ENCODE results near the gene DAB2.

DNA sequence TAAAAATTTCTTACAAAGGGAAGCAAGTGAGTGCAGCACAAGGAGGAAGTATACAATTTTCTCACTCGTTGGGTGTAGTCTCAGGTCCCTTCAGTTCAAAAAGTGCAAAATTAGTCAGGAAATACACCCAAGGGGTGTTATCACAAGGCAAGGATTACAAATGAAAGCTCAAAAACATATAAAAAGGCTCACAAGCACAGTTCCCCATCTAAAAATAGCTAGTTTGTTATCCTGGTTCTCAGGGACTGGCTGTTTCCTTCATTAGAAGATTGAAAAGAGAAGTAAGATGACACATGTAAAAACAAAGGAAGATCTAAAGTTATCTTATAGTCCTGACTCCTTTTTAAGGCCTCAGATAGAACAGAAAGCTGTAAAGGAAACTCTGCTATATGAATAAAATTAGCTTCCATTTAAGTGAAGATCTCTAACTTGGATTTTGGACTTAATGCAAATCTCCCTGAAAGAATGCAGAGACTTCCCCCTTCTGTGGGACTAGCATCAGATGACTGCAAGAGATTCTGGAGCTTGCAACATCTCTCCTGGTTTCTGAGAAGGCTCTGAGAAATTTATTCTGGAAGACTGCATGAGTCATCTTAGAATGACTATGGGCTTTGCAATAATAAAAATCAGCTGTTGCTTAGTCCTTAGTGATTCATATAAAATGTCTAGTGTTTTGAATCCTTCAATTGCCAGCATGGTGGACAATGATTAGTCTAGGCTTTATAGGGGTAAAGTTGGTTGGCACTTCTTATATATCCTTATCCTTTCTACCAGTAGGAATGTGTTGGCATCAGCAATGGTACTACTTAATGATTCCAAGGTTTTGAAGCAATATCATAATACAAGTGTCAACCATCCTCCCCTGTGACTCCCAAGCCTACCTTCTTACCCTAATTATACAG, 25.4 kb downstream of the DAB2 start:
- TF ChIP-seq, protein P1, sequence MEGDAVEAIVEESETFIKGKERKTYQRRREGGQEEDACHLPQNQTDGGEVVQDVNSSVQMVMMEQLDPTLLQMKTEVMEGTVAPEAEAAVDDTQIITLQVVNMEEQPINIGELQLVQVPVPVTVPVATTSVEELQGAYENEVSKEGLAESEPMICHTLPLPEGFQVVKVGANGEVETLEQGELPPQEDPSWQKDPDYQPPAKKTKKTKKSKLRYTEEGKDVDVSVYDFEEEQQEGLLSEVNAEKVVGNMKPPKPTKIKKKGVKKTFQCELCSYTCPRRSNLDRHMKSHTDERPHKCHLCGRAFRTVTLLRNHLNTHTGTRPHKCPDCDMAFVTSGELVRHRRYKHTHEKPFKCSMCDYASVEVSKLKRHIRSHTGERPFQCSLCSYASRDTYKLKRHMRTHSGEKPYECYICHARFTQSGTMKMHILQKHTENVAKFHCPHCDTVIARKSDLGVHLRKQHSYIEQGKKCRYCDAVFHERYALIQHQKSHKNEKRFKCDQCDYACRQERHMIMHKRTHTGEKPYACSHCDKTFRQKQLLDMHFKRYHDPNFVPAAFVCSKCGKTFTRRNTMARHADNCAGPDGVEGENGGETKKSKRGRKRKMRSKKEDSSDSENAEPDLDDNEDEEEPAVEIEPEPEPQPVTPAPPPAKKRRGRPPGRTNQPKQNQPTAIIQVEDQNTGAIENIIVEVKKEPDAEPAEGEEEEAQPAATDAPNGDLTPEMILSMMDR (IDR thresholded peaks at IDR 0.05): no peak
- TF ChIP-seq POLR2A (IDR thresholded peaks at IDR 0.05): no peak

Data from thyroid gland (tissue), 4 donors.